Measurements from ENCODE around the gene VAPB.

The VAPB gene

GRCh38 chr20:58392286-58392685 lies 3.3 kb downstream of the VAPB start:
- H3K9ac ChIP-seq = no peak overlapping the region
- no peaks in the 10 kb centered on the region for H3K27me3 ChIP-seq
- H3K4me1 ChIP-seq = peaks cover 30% of the 10 kb centered on the region
- no peak overlapping the region for H3K27ac ChIP-seq
- H3K4me2 ChIP-seq = no peak overlapping the region
- peaks cover 19% of the 10 kb centered on the region; the same call in 1 of the 2 replicates for H3K9me3 ChIP-seq
- peaks cover 69% of the 10 kb centered on the region for H3K36me3 ChIP-seq
- peaks cover 80% of the 10 kb centered on the region for H4K20me1 ChIP-seq
- no peak for TF ChIP-seq Cebpa-rat (IDR thresholded peaks at IDR 0.05)
- no peak overlapping the region for H3K4me3 ChIP-seq

GRCh38 chr20:58393299-58393698 lies 4.3 kb downstream of the VAPB start:
- Histone ChIP-seq H3K9ac (no peak overlapping the region), H4K20me1 (peaks cover 90% of the 10 kb centered on the region), H3K9me3 (peaks cover 29% of the 10 kb centered on the region; the same call in 1 of the 2 replicates), H3K27me3 (no peaks in the 10 kb centered on the region), H3K4me2 (no peak overlapping the region), H3K4me3 (no peak overlapping the region), H3K36me3 (peaks cover 75% of the 10 kb centered on the region), H3K4me1 (peaks cover 40% of the 10 kb centered on the region), H3K27ac (no peak overlapping the region)
- TF ChIP-seq Cebpa-rat (IDR thresholded peaks at IDR 0.05) = no peak

GRCh38 chr20:58394801-58395200 lies 5.8 kb downstream of the VAPB start:
- H3K36me3 ChIP-seq = peaks cover 90% of the 10 kb centered on the region

GRCh38 chr20:58395604-58396003 lies 6.6 kb downstream of the VAPB start:
- Histone ChIP-seq H3K36me3 (peaks cover 90% of the 10 kb centered on the region), H3K27me3 (no peaks in the 10 kb centered on the region), H3K9me3 (peaks cover 46% of the 10 kb centered on the region), H3K4me3 (no peak overlapping the region), H3K4me2 (no peak overlapping the region), H3K27ac (no peak overlapping the region), H3K9ac (no peak overlapping the region), H3K4me1 (peaks cover 39% of the 10 kb centered on the region), H4K20me1 (peaks cover 100% of the 10 kb centered on the region)
- no peak for TF ChIP-seq Cebpa-rat (IDR thresholded peaks at IDR 0.05)

More at GRCh38 chr20:58394801-58395200, 5.8 kb downstream of the VAPB start:
- H3K9ac ChIP-seq = no peak overlapping the region
- H3K4me3 ChIP-seq = no peak overlapping the region
- H3K27me3 ChIP-seq = no peaks in the 10 kb centered on the region
- peaks cover 44% of the 10 kb centered on the region for H3K9me3 ChIP-seq
- H3K4me2 ChIP-seq = no peak overlapping the region
- peaks cover 47% of the 10 kb centered on the region for H3K4me1 ChIP-seq
- H3K27ac ChIP-seq = no peak overlapping the region
- H4K20me1 ChIP-seq = peaks cover 100% of the 10 kb centered on the region
- no peak for TF ChIP-seq Cebpa-rat (IDR thresholded peaks at IDR 0.05)

GRCh38 chr20:58397429-58397828 lies 8.4 kb downstream of the VAPB start:
- Histone ChIP-seq H3K36me3 (peaks cover 72% of the 10 kb centered on the region), H3K27me3 (no peaks in the 10 kb centered on the region)

GRCh38 chr20:58398254-58398653 lies 9.2 kb downstream of the VAPB start:
- Histone ChIP-seq H3K36me3 (peaks cover 64% of the 10 kb centered on the region), H3K4me1 (peaks cover 52% of the 10 kb centered on the region), H4K20me1 (peaks cover 100% of the 10 kb centered on the region), H3K4me3 (no peak overlapping the region), H3K4me2 (peak overlapping the region; percentile 35), H3K9ac (no peak overlapping the region), H3K9me3 (peaks cover 46% of the 10 kb centered on the region), H3K27ac (no peak overlapping the region), H3K27me3 (no peaks in the 10 kb centered on the region)
- TF ChIP-seq Cebpa-rat (IDR thresholded peaks at IDR 0.05) = no peak

More at GRCh38 chr20:58397429-58397828, 8.4 kb downstream of the VAPB start:
- Histone ChIP-seq H3K9ac (no peak overlapping the region), H4K20me1 (peaks cover 100% of the 10 kb centered on the region), H3K27ac (no peak overlapping the region), H3K4me1 (peaks cover 44% of the 10 kb centered on the region), H3K4me3 (no peak overlapping the region), H3K4me2 (peak overlapping the region; percentile 35), H3K9me3 (peaks cover 46% of the 10 kb centered on the region)
- TF ChIP-seq Cebpa-rat (IDR thresholded peaks at IDR 0.05) = no peak

- H3K27me3 ChIP-seq = no peaks in the 10 kb centered on the region
- H3K27ac ChIP-seq = no peak overlapping the region
- H3K4me3 ChIP-seq = no peak overlapping the region
- H3K9ac ChIP-seq = no peak overlapping the region
- no peak for TF ChIP-seq Cebpa-rat (IDR thresholded peaks at IDR 0.05)
- peaks cover 55% of the 10 kb centered on the region for H3K4me1 ChIP-seq
- no peak overlapping the region for H3K4me2 ChIP-seq
- H4K20me1 ChIP-seq = peaks cover 100% of the 10 kb centered on the region
- peaks cover 56% of the 10 kb centered on the region for H3K36me3 ChIP-seq
- H3K9me3 ChIP-seq = peaks cover 46% of the 10 kb centered on the region
Observed at GRCh38 chr20:58399926-58400325, 10.9 kb downstream of the VAPB start.

GRCh38 chr20:58401162-58401561 lies 12.1 kb downstream of the VAPB start:
- Histone ChIP-seq H3K27me3 (no peaks in the 10 kb centered on the region), H3K27ac (no peak overlapping the region), H3K4me1 (peaks cover 63% of the 10 kb centered on the region), H3K4me3 (no peak overlapping the region), H3K9me3 (peaks cover 37% of the 10 kb centered on the region), H3K9ac (no peak overlapping the region), H3K4me2 (peak overlapping the region; percentile 52; the same call in 1 of the 2 replicates), H4K20me1 (peaks cover 100% of the 10 kb centered on the region), H3K36me3 (peaks cover 43% of the 10 kb centered on the region)
- no peak for TF ChIP-seq Cebpa-rat (IDR thresholded peaks at IDR 0.05)

GRCh38 chr20:58402305-58402704 lies 13.3 kb downstream of the VAPB start:
- Histone ChIP-seq H3K4me1 (peaks cover 54% of the 10 kb centered on the region), H3K27ac (no peak overlapping the region)

GRCh38 chr20:58402827-58403226 lies 13.8 kb downstream of the VAPB start:
- Histone ChIP-seq H3K4me2 (peak overlapping the region; percentile 52), H3K27me3 (no peaks in the 10 kb centered on the region), H3K4me1 (peaks cover 49% of the 10 kb centered on the region), H3K9ac (no peak overlapping the region), H4K20me1 (peaks cover 100% of the 10 kb centered on the region), H3K9me3 (peaks cover 22% of the 10 kb centered on the region), H3K4me3 (no peak overlapping the region), H3K36me3 (peaks cover 27% of the 10 kb centered on the region), H3K27ac (no peak overlapping the region)
- TF ChIP-seq Cebpa-rat (IDR thresholded peaks at IDR 0.05) = no peak

More at GRCh38 chr20:58402305-58402704, 13.3 kb downstream of the VAPB start:
- no peak for TF ChIP-seq Cebpa-rat (IDR thresholded peaks at IDR 0.05)
- Histone ChIP-seq H3K9ac (no peak overlapping the region), H3K36me3 (peaks cover 33% of the 10 kb centered on the region), H3K4me3 (no peak overlapping the region), H3K4me2 (peak overlapping the region; percentile 52), H3K27me3 (no peaks in the 10 kb centered on the region), H3K9me3 (peaks cover 27% of the 10 kb centered on the region), H4K20me1 (peaks cover 100% of the 10 kb centered on the region)

GRCh38 chr20:58403272-58403671 lies 14.2 kb downstream of the VAPB start:
- H3K9me3 ChIP-seq = peaks cover 18% of the 10 kb centered on the region
- H3K9ac ChIP-seq = no peak overlapping the region
- no peaks in the 10 kb centered on the region for H3K27me3 ChIP-seq
- TF ChIP-seq Cebpa-rat (IDR thresholded peaks at IDR 0.05) = no peak
- peaks cover 100% of the 10 kb centered on the region for H4K20me1 ChIP-seq
- H3K4me1 ChIP-seq = peaks cover 44% of the 10 kb centered on the region
- no peak overlapping the region for H3K27ac ChIP-seq
- no peak overlapping the region for H3K4me3 ChIP-seq
- peaks cover 29% of the 10 kb centered on the region for H3K36me3 ChIP-seq
- peak overlapping the region; percentile 52 for H3K4me2 ChIP-seq
